Fibroblast of villous mesenchyme (primary cell): ENCODE data around the gene CAMK2D. TPM values are rescaled to one million over a fixed set of nuclear protein-coding genes. Genes with fewer than 3 reads are reported as not detected.

Experiments
- DNase-seq: peaks from one replicate; pipeline ENCODE4 v3.0.0-alpha.2; 2010; ENCODE audit warnings: low read depth
- H3K4me3 ChIP-seq: 2 replicates; pipeline ENCODE4 v1.5.1; 2011; ENCODE audit warnings: low read depth, mild to moderate bottlenecking, low read length
- total RNA-seq: library from RNA; depleted of rRNA; stranded (reverse); fragments of >200 nt; gene quantifications from 2 replicates; pipeline ENCODE4 v1.2.3, GENCODE V29; 2012
- TF ChIP-seq, protein P1 (sequence below): IDR thresholded peaks from 2 replicates; pipeline ENCODE4 v1.5.1; 2012; ENCODE audit warnings: low read depth, mild to moderate bottlenecking, low read length; ENCODE audit not compliant: insufficient read depth

CAMK2D gene
- total RNA-seq, 1 donor, result 161 TPM

- H3K4me3 ChIP-seq, result no peak overlapping the region
- DNase-seq, result peak; percentile 60
- TF ChIP-seq, protein P1, sequence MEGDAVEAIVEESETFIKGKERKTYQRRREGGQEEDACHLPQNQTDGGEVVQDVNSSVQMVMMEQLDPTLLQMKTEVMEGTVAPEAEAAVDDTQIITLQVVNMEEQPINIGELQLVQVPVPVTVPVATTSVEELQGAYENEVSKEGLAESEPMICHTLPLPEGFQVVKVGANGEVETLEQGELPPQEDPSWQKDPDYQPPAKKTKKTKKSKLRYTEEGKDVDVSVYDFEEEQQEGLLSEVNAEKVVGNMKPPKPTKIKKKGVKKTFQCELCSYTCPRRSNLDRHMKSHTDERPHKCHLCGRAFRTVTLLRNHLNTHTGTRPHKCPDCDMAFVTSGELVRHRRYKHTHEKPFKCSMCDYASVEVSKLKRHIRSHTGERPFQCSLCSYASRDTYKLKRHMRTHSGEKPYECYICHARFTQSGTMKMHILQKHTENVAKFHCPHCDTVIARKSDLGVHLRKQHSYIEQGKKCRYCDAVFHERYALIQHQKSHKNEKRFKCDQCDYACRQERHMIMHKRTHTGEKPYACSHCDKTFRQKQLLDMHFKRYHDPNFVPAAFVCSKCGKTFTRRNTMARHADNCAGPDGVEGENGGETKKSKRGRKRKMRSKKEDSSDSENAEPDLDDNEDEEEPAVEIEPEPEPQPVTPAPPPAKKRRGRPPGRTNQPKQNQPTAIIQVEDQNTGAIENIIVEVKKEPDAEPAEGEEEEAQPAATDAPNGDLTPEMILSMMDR, result no peak
Observed at GRCh38 chr4:113446019-113446418, 315.5 kb downstream of the CAMK2D start.

- no peak overlapping the region for H3K4me3 ChIP-seq
- TF ChIP-seq, protein P1, result no peak
- DNase-seq, result peak; percentile 95
Observed at GRCh38 chr4:113445286-113445685, 316.3 kb downstream of the CAMK2D start.

DNA sequence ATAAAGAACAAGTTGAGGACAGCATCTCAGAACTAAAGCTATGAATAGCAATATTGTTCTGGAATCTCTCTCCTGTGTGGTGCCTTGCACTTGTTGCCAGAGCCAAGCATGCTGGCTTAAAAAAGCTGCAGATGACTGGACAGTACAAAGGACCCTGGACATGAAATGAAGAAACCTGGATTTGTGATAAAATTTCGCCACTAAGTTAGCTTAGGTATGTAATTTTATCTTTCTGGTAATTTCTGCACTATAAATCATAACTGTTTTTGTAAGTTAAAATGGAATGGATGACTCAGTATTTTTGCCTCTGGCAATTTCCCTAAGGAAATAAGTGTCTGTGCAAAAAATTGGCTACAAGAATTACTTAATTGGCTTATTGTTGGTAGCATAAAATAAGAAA lies 317.2 kb downstream of the CAMK2D start:
- TF ChIP-seq, protein P1, result no peak
- DNase-seq, result peak; percentile 75
- H3K4me3 ChIP-seq, result no peak overlapping the region

- DNase-seq, result no peak
- TF ChIP-seq, protein P1, result no peak
- H3K4me3 ChIP-seq, result no peak overlapping the region
Observed at GRCh38 chr4:113442826-113443225, 318.7 kb downstream of the CAMK2D start.

- no peak for DNase-seq
- TF ChIP-seq, protein P1, result no peak
- no peak overlapping the region for H3K4me3 ChIP-seq
Observed at GRCh38 chr4:113440371-113440770, 321.2 kb downstream of the CAMK2D start.

- DNase-seq, result no peak
- H3K4me3 ChIP-seq, result no peak overlapping the region
- TF ChIP-seq, protein P1, result no peak
Observed at GRCh38 chr4:113438596-113438995, 322.9 kb downstream of the CAMK2D start.

- no peak for DNase-seq
- no peak overlapping the region for H3K4me3 ChIP-seq
Observed at GRCh38 chr4:113437129-113437528, 324.4 kb downstream of the CAMK2D start.

More at GRCh38 chr4:113437129-113437528, 324.4 kb downstream of the CAMK2D start:
- TF ChIP-seq, protein P1, result no peak
